Femur (tissue), 1 donor: ENCODE measurements around the gene YY1AP1.
"Not testable (repeated sequence)": the region's sequence is repeated elsewhere in the genome, so short reads cannot be mapped to it uniquely, and the experiment has no call there.

Experiments used
- DNase-seq: peaks from one replicate; pipeline ENCODE4 v3.0.0-alpha.2; 2017

The YY1AP1 gene

GRCh38 chr1:155645648-155646047, 42.9 kb downstream of the YY1AP1 start:
- DNase-seq: no peak

- DNase-seq: no peak
Observed at GRCh38 chr1:155645034-155645598, 43.5 kb downstream of the YY1AP1 start.

- DNase-seq: no peak
Observed at GRCh38 chr1:155643230-155643629, 45.3 kb downstream of the YY1AP1 start.

GRCh38 chr1:155642559-155643180, 45.9 kb downstream of the YY1AP1 start:
- not testable (repeated sequence) for DNase-seq

- no peak for DNase-seq
Observed at GRCh38 chr1:155640367-155640766, 48.2 kb downstream of the YY1AP1 start.

GRCh38 chr1:155636397-155637153, 52.0 kb downstream of the YY1AP1 start:
- no peak for DNase-seq

GRCh38 chr1:155626428-155626827, 62.1 kb downstream of the YY1AP1 start:
- not testable (repeated sequence) for DNase-seq

GRCh38 chr1:155623357-155623756, 65.2 kb downstream of the YY1AP1 start:
- DNase-seq: no peak

GRCh38 chr1:155622191-155622590, 66.4 kb downstream of the YY1AP1 start:
- DNase-seq: no peak

- DNase-seq: not testable (repeated sequence)
Observed at GRCh38 chr1:155613226-155613625, 75.3 kb downstream of the YY1AP1 start.

- not testable (repeated sequence) for DNase-seq
Observed at GRCh38 chr1:155610257-155610647, 78.3 kb downstream of the YY1AP1 start.

- peak; percentile 97 for DNase-seq
Observed at GRCh38 chr1:155609515-155610256, 78.9 kb downstream of the YY1AP1 start, which contains the start of gene MSTO1. Gene MSTO1, plus strand, starts transcription at chr1:155610218. Its CDS starts 31 bp downstream, at chr1:155610249.
